Body of pancreas (tissue), 4 donors: ENCODE measurements around the gene PCDH15.

Experiments
- CTCF ChIP-seq, 7 experiments: fragments of 450-650 bp in 4 of 7; fragments of 200-600 bp in 3 of 7; sonication (generic) in 3 of 7; IDR thresholded peaks; one replicate each; pipeline ENCODE4 v1.5.1; 2016 to 2019; ENCODE audit warnings: antibody characterized with exemption in 7 of 7
- POLR2A ChIP-seq, 3 donors: fragments of 450-650 bp; IDR thresholded peaks; one replicate each; pipeline ENCODE4 v1.6.1; 2016; ENCODE audit warnings: antibody characterized with exemption in 3 of 3, mild to moderate bottlenecking in 2 of 3

GRCh38 chr10:54484186-54484585 lies 316.8 kb downstream of the PCDH15 start:
- TF ChIP-seq CTCF (IDR thresholded peaks at IDR 0.05), result no peak
- TF ChIP-seq POLR2A (IDR thresholded peaks at IDR 0.05), result no peak
